Vagina (tissue), 2 donors: ENCODE data around the gene TMX1. TPM values are rescaled to one million over a fixed set of nuclear protein-coding genes. Genes with fewer than 3 reads are reported as not detected.

Source experiments
- DNase-seq, 2 donors: peaks; one replicate each; pipeline ENCODE4 v3.0.0-alpha.2; 2017; ENCODE audit errors: extremely low spot score in 2 of 2
- H3K27ac ChIP-seq: fragments of 200-600 bp; sonication (generic); one replicate; pipeline ENCODE4 v1.5.1; 2019
- H3K27me3 ChIP-seq: fragments of 200-600 bp; sonication (generic); one replicate; pipeline ENCODE4 v1.5.1; 2019
- H3K36me3 ChIP-seq, 2 donors: fragments of 200-600 bp; sonication (generic); one replicate each; pipeline ENCODE4 v1.5.1; 2017 to 2019
- H3K4me1 ChIP-seq: fragments of 200-600 bp; sonication (generic); one replicate; pipeline ENCODE4 v1.5.1; 2019
- H3K4me3 ChIP-seq, 2 donors: fragments of 200-600 bp; sonication (generic); 1 replicate in 1 of 2; 2 replicates in 1 of 2; pipeline ENCODE4 v1.5.1; 2016 to 2019
- H3K9me3 ChIP-seq: fragments of 200-600 bp; sonication (generic); one replicate; pipeline ENCODE4 v1.5.1; 2019
- CTCF ChIP-seq, 3 experiments: fragments of 450-650 bp in 2 of 3; fragments of 200-600 bp in 1 of 3; sonication (generic) in 1 of 3; IDR thresholded peaks; one replicate each; pipeline ENCODE4 v1.5.1; 2017 to 2019; ENCODE audit warnings: antibody characterized with exemption in 3 of 3, mild to moderate bottlenecking in 2 of 3, moderate library complexity in 2 of 3
- POLR2A ChIP-seq, 2 donors: fragments of 450-650 bp; IDR thresholded peaks; one replicate each; pipeline ENCODE4 v1.6.1; 2017; ENCODE audit warnings: antibody characterized with exemption in 2 of 2, mild to moderate bottlenecking in 2 of 2, moderate library complexity in 2 of 2
- POLR2AphosphoS5 ChIP-seq, 2 donors: sonication (generic); formaldehyde crosslinking; IDR thresholded peaks; one replicate each; pipeline ENCODE4 v1.9.0; 2017; ENCODE audit warnings: antibody characterized with exemption in 2 of 2, mild to moderate bottlenecking in 2 of 2, low read depth in 1 of 2; ENCODE audit not compliant: insufficient read depth in 1 of 2
- intact Hi-C: fragments of 100-400 bp; cut with DNase I; formaldehyde crosslinking; loops from one replicate; pipeline ENCODE4 v1.15.1; 2023
- total RNA-seq: library from RNA; depleted of rRNA; stranded (reverse); fragments of >200 nt; gene quantifications from one replicate; pipeline ENCODE4 v1.2.3, GENCODE V29; 2016

TMX1 gene
- total RNA-seq, 1 donor from 2014 or later, result 17.4 TPM

- H3K27me3 ChIP-seq, result no peaks in the 10 kb centered on the region
- H3K4me1 ChIP-seq, result no peaks in the 10 kb centered on the region
- TF ChIP-seq CTCF (IDR thresholded peaks at IDR 0.05) (no peak), POLR2AphosphoS5 (IDR thresholded peaks at IDR 0.05; ENCODE audit: insufficient read depth in 1 of 2, low read depth in 1 of 2) (no peak), POLR2A (IDR thresholded peaks at IDR 0.05) (no peak)
- no peaks in the 10 kb centered on the region for H3K9me3 ChIP-seq
- intact Hi-C loops, result no loop called here
- no peaks in the 10 kb centered on the region for H3K36me3 ChIP-seq
- no peak overlapping the region for H3K4me3 ChIP-seq
- no peak for DNase-seq
- no peak overlapping the region for H3K27ac ChIP-seq
Measured at GRCh38 chr14:51205486-51205885, 34.6 kb upstream of the TMX1 start.

GRCh38 chr14:51206462-51206861, 33.6 kb upstream of the TMX1 start:
- intact Hi-C loops, result no loop called here
- no peak overlapping the region for H3K4me3 ChIP-seq
- TF ChIP-seq POLR2A (IDR thresholded peaks at IDR 0.05) (no peak), CTCF (IDR thresholded peaks at IDR 0.05) (no peak), POLR2AphosphoS5 (IDR thresholded peaks at IDR 0.05; ENCODE audit: insufficient read depth in 1 of 2, low read depth in 1 of 2) (no peak)
- H3K9me3 ChIP-seq, result no peaks in the 10 kb centered on the region
- H3K27me3 ChIP-seq, result no peaks in the 10 kb centered on the region
- no peaks in the 10 kb centered on the region for H3K4me1 ChIP-seq
- no peaks in the 10 kb centered on the region for H3K36me3 ChIP-seq
- no peak for DNase-seq
- no peak overlapping the region for H3K27ac ChIP-seq

GRCh38 chr14:51207621-51208020, 32.4 kb upstream of the TMX1 start:
- no peak overlapping the region for H3K4me3 ChIP-seq
- H3K4me1 ChIP-seq, result no peaks in the 10 kb centered on the region
- no peaks in the 10 kb centered on the region for H3K36me3 ChIP-seq
- TF ChIP-seq POLR2A (IDR thresholded peaks at IDR 0.05), result no peak
- no peak for TF ChIP-seq CTCF (IDR thresholded peaks at IDR 0.05)
- DNase-seq, result no peak
- H3K27me3 ChIP-seq, result no peaks in the 10 kb centered on the region
- intact Hi-C loops, result no loop called here
- no peak overlapping the region for H3K27ac ChIP-seq
- H3K9me3 ChIP-seq, result no peaks in the 10 kb centered on the region

GRCh38 chr14:51208982-51209381, 31.1 kb upstream of the TMX1 start:
- no peak overlapping the region for H3K27ac ChIP-seq
- TF ChIP-seq CTCF (IDR thresholded peaks at IDR 0.05) (no peak), POLR2A (IDR thresholded peaks at IDR 0.05) (no peak), POLR2AphosphoS5 (IDR thresholded peaks at IDR 0.05; ENCODE audit: insufficient read depth in 1 of 2, low read depth in 1 of 2) (no peak)
- no peaks in the 10 kb centered on the region for H3K27me3 ChIP-seq
- no peak for DNase-seq
- no peaks in the 10 kb centered on the region for H3K36me3 ChIP-seq
- H3K4me3 ChIP-seq, result no peak overlapping the region
- no peaks in the 10 kb centered on the region for H3K9me3 ChIP-seq
- H3K4me1 ChIP-seq, result no peaks in the 10 kb centered on the region
- intact Hi-C loops, result no loop called here

GRCh38 chr14:51209457-51209856, 30.6 kb upstream of the TMX1 start:
- H3K36me3 ChIP-seq, result no peaks in the 10 kb centered on the region

More at GRCh38 chr14:51209457-51209856, 30.6 kb upstream of the TMX1 start:
- DNase-seq, result no peak
- Histone ChIP-seq H3K9me3 (no peaks in the 10 kb centered on the region), H3K4me1 (no peaks in the 10 kb centered on the region), H3K27me3 (no peaks in the 10 kb centered on the region), H3K27ac (no peak overlapping the region), H3K4me3 (no peak overlapping the region)
- intact Hi-C loops, result no loop called here
- no peak for TF ChIP-seq POLR2AphosphoS5 (IDR thresholded peaks at IDR 0.05; ENCODE audit: insufficient read depth in 1 of 2, low read depth in 1 of 2)
- TF ChIP-seq CTCF (IDR thresholded peaks at IDR 0.05), result no peak
- no peak for TF ChIP-seq POLR2A (IDR thresholded peaks at IDR 0.05)
